ENCODE results near the gene CCDC141.

CCDC141 gene

DNA sequence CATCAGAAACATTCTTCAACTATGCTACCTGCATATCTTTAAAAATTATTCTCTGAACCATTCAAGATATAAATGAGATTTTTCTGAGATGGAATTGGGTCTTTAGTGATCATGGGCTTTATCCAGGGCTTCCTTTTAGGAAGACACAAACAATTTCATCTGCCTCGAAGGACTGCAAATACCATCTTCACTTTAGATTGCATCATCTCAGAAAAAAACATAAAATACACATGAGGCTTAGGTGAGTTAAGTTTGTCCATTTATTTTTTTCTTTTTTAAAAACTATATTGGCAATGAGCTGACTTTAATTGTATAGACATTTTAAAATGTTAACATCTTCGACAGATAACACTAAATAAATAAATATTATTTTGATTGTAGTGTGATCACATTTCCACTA, 262.8 kb downstream of the CCDC141 start:
- TF ChIP-seq GATA1 (IDR thresholded peaks at IDR 0.05; ENCODE audit: low read depth, low read length) (no peak), POLR2A (IDR thresholded peaks at IDR 0.05; ENCODE audit: low read length) (no peak)
- no peak for DNase-seq

DNA sequence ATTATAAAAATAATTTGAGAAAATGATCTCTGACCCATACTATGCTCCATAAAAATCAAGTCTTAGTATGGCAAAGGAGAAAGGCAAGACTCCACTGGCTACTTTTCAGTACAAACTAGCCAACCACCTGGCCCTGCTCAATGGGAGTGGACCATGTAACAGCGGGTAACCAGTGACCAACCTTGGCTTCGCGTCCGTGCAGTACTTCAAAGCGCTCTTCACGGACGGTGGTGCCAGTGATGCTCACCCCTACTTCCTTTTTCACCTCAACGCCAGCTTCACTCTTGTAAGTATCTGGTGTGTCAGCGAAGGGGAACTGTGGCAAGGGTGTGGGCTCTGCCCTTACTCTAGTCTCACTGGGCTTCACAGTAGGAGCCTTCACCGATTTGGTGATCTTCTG, 266.0 kb downstream of the CCDC141 start:
- TF ChIP-seq POLR2A (IDR thresholded peaks at IDR 0.05; ENCODE audit: low read length) (no peak), GATA1 (IDR thresholded peaks at IDR 0.05; ENCODE audit: low read depth, low read length) (no peak)
- DNase-seq, result no peak

DNA sequence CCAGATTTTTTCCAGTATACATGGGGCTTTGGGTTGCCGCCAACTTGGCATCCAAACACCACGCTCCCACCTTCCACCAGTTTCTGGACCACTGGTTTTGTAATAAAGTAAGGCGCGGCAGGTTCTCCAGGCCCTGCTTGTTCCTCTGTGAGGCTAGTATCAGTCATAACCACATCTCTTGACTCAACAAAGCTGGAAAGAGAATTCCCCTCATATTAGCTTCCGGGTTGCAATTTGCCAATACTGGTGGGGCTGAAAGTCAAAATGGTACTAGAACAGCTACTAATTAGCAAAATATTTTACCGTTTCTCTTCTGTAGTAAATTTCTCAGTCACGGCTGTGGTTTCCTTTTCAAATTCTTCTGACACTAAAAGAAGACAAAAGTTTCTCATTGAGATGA, 267.7 kb downstream of the CCDC141 start:
- TF ChIP-seq POLR2A (IDR thresholded peaks at IDR 0.05; ENCODE audit: low read length) (no peak), GATA1 (IDR thresholded peaks at IDR 0.05; ENCODE audit: low read depth, low read length) (no peak)
- DNase-seq, result no peak

Measured in erythroblast (primary cell).